RWPE1 (cell line): ENCODE data around the gene CNDP2.
A peak's percentile ranks its signal among the peaks of the same experiment; 100 is the strongest.

ENCODE experiments used
- CTCF ChIA-PET: fragments of 350-600 bp; sonication (Branson Sonifier 250); formaldehyde crosslinking; extraction: SDS; loops from one replicate; lab custom pipeline; 2021; lab: Yijun Ruan, JAX
- POLR2A ChIA-PET: fragments of 400-600 bp; formaldehyde crosslinking; extraction: SDS; loops from one replicate; lab custom pipeline; 2020; ENCODE audit warnings: antibody characterized with exemption; ENCODE audit not compliant: low non-redundant PET; lab: Yijun Ruan, JAX
- DNase-seq: peaks from one replicate; pipeline ENCODE4 v3.0.0; 2012; ENCODE audit warnings: low spot score
- H3K27ac ChIP-seq: fragments of 450-650 bp; 2 replicates; pipeline ENCODE4 v1.5.1; 2017
- CTCF ChIP-seq: fragments of 450-650 bp; conservative IDR thresholded peaks from 2 replicates; pipeline ENCODE4 v1.5.1; 2017; ENCODE audit warnings: low read depth, mild to moderate bottlenecking

Gene CNDP2

DNA sequence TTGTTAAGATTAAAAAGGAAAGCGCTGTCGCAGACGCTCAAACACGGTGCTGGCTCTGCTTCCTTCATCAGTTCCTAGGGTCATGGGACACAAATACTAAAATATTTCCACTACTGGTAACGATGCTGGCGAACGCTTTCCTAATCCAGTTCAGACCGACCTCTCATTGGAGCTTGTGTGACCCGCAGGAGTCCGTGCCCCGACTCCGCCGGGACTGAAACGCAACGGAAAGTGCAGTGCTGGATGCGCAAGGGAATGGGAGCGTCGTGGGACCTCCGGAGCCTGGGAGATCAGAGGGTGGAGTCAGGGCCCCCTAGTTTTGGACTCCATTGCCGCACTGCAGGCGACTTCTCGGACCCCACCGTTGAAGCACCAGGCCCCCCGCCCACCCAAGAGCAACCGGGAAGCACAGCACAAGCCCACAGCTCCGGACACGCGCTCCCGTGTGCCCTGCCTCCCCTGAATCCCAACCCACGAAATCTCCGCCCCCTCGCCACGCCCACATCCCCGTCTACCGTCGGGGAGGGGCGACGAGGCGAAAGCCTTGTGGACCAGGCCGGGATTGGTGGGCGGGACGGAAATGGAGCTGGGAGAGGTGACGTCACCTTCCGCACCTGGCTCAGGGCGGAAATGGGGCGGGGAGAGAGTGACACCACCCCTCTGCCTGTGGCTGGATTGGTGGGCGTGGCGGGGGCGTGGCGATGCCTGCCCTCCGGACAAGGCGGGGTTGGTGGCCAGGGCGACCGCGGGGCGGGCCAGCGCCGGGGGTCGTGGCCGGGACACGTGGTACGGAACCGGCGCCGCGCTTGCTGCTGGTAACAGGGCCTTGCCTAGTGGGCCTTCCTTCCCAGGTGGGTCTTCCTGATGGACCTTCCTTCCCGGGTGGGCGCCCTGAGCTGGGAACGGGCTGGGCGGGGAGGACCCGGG is at the start of gene CNDP2:
TSS of gene CNDP2 (plus strand) at position 783 of the 927 bp plus-strand sequence. CDS start 3,611 bp downstream, outside the sequence.
- TF ChIP-seq CTCF: no peak
- ChIA-PET CTCF (interaction anchor here (0.6 to 1.8 kb wide), 2 partner anchors 143 to 154 kb away, joined by 4 to 5 read pairs; no protein-coding TSS in a partner anchor), POLR2A (interaction anchor here (0.7 kb wide), 1 partner anchor 56 kb away, joined by 3 read pairs; no protein-coding TSS in a partner anchor)
- peak within 1 kb of the TSS; percentile 77 for H3K27ac ChIP-seq
- DNase-seq: peak; percentile 99

DNA sequence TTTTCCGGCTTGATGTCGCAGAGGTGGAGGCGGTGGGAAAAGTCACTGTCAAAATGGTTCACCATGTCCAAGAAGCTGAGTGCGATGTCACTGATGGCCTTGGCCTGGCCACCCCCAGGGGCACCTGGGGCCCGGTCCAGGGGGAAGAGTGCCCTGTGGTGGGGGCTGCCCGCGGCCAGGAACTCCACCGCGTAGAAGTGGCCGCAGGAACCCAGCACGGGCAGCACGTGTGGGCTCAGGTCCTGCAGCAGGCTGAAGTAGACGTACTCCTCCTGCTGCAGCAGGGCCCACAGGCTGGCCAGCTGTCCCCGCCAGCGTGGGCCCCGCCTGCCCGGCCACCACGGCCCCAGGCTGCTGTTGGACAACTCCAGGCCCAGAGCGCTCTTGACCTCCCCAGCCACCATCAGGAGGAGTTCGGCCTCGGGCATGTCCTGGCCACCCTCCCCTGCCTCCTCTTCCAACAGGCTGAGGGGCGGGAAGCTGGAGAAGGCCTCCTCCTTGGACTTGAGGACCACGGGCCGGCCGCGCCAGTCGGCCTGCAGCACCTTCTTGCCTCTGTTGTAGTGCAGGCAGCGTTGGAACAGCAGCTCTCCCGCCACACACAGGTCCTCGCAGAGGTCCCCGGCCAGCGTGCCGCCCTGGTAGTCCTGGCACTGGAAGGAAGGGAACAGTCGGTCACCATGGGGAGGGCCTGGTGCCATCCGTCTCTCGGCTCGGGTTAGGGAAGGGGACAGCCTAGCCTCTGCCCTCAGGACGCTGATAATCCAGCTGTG is 49.3 kb upstream of the CNDP2 start:
- H3K27ac ChIP-seq: no peak overlapping the region
- CTCF ChIA-PET: interaction anchor here (0.6 kb wide), 1 partner anchor 35 kb away, joined by 4 read pairs; no protein-coding TSS in a partner anchor
- TF ChIP-seq CTCF: no peak
- POLR2A ChIA-PET: no interaction called here
- no peak for DNase-seq

- H3K27ac ChIP-seq: no peak overlapping the region
- POLR2A ChIA-PET: no interaction called here
- TF ChIP-seq CTCF: no peak
- no peak for DNase-seq
- CTCF ChIA-PET: interaction anchor here (0.6 kb wide), 1 partner anchor 34 kb away, joined by 4 read pairs; no protein-coding TSS in a partner anchor
Measured at GRCh38 chr18:74447404-74448152, 48.6 kb upstream of the CNDP2 start.

- no peak overlapping the region for H3K27ac ChIP-seq
- no peak for DNase-seq
- no peak for TF ChIP-seq CTCF
- ChIA-PET POLR2A (no interaction called here), CTCF (no interaction called here)
Measured at GRCh38 chr18:74450626-74451025, 45.5 kb upstream of the CNDP2 start.

DNA sequence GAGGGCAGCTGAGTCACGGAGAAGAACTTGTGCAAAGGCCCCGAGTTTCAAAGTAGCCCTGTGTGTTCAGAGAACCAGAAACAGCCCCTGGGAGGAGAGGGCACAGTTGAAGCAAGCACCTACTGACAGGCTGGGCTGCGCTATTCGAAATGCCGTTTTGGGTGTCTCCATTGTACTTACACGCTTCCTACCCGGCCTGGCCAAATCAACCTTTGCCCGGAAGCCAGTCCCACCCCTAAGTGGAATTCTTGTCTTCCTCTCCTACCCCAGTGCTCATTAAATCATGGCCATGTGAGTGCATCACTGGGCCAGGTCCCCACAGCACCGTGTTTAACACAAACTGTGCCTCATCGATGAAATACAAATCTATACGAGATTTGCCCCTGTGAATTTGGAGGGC is 45.0 kb upstream of the CNDP2 start:
- no peak overlapping the region for H3K27ac ChIP-seq
- DNase-seq: no peak
- ChIA-PET CTCF (no interaction called here), POLR2A (no interaction called here)
- TF ChIP-seq CTCF: no peak
